Bronchial epithelial cell (primary cell): Measurements from ENCODE around the gene TBCEL. TPM values are rescaled to one million over a fixed set of nuclear protein-coding genes. Genes with fewer than 3 reads are reported as not detected.

Experiments used
- DNase-seq: peaks from one replicate; pipeline ENCODE4 v3.0.0-alpha.2; 2010; ENCODE audit warnings: low read depth
- FAIRE-seq: peaks from 2 replicates; lab custom pipeline; 2011; peaks lifted over from hg19 to GRCh38; lab: Jason Lieb, UNC
- H3K27me3 ChIP-seq: 2 replicates; pipeline ENCODE4 v1.5.1; 2011; ENCODE audit warnings: low read length; ENCODE audit not compliant: control insufficient read depth, insufficient read depth
- H3K36me3 ChIP-seq: 2 replicates; pipeline ENCODE4 v1.5.1; 2011; ENCODE audit warnings: low read length; ENCODE audit not compliant: control insufficient read depth, insufficient read depth
- H3K4me3 ChIP-seq: 2 replicates; pipeline ENCODE4 v1.5.1; 2011; ENCODE audit warnings: mild to moderate bottlenecking, low read depth, low read length, control low read depth
- CTCF ChIP-seq: IDR thresholded peaks from 2 replicates; pipeline ENCODE4 v1.5.1; 2011; ENCODE audit warnings: mild to moderate bottlenecking, moderate library complexity, low read length, control low read depth, inconsistent platforms; ENCODE audit not compliant: insufficient read depth, severe bottlenecking
- total RNA-seq: library from RNA; depleted of rRNA; stranded (reverse); fragments of >200 nt; gene quantifications from 2 replicates; pipeline ENCODE4 v1.2.1, GENCODE V29; 2014

TBCEL gene
- total RNA-seq, 1 donor from 2014 or later = 15.0 TPM

DNA sequence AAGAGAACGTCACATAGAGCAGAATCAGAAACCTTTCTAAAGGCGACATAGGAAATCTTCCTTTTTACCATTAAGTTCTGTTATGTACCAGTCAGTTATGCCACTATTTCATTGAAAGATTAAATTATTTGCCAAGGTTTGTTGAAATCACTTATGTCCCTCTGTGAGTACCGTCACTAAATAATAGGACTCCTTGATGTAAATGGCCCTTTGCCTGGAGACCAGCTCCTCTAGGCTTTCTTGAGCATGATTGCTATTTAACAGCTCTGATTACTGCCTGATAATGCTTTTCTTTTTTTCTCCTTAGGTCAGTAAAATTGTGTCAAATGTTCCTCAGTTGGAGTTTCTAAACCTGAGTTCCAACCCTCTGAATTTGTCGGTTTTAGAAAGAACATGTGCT, 29.3 kb downstream of the TBCEL start:
- H3K36me3 ChIP-seq = peaks cover 1% of the 10 kb centered on the region
- FAIRE-seq (no peak), DNase-seq (no peak)
- no peak for TF ChIP-seq CTCF
- H3K27me3 ChIP-seq = no peaks in the 10 kb centered on the region
- no peak overlapping the region for H3K4me3 ChIP-seq

DNA sequence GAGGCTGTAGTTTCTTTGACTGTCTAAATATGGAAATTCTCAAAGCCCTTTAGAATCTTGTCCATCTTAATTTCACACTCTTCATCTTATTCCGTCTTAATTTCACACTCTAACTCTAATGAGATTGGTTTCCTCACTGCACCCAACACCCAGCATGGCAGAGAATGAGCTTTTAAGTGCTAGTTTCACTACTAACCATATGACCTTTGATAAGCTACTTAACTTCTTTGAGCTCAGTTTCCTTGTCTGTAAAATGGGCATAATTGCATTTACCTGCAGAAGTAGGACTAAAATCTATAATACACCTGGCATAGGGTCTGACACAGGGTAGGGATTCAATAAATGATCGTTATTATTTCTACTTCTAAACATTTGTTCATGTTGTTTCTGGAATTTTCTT, 30.4 kb downstream of the TBCEL start:
- no peak overlapping the region for H3K4me3 ChIP-seq
- DNase-seq = no peak
- no peak for FAIRE-seq
- H3K36me3 ChIP-seq = peaks cover 1% of the 10 kb centered on the region
- TF ChIP-seq CTCF = no peak
- H3K27me3 ChIP-seq = no peaks in the 10 kb centered on the region

GRCh38 chr11:121055076-121055475, 31.2 kb downstream of the TBCEL start:
- DNase-seq (peak; percentile 68), FAIRE-seq (no peak)
- peaks cover 1% of the 10 kb centered on the region for H3K36me3 ChIP-seq
- H3K27me3 ChIP-seq = no peaks in the 10 kb centered on the region
- TF ChIP-seq CTCF = no peak
- H3K4me3 ChIP-seq = no peak overlapping the region

DNA sequence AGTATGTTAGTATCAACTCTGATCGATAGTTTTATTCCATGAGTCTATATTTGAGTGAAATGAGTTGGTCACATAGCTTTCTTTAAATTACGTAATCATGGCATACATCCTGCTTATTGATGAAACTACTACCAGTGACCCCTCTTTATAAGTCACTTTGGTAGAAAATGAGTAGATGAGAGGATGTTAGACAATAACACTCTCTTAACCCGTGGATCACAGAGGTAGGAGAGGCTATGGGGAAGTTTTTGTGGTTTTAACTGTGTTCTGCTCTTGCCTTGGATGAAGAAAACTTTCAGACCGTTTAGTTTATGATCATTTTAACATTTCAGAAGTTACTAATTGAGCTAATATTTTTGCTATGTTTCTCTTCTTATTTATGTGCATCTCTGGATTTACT, 34.0 kb downstream of the TBCEL start:
- no peak for TF ChIP-seq CTCF
- Histone ChIP-seq H3K36me3 (peaks cover 2% of the 10 kb centered on the region), H3K27me3 (no peaks in the 10 kb centered on the region), H3K4me3 (no peak overlapping the region)
- DNase-seq (no peak), FAIRE-seq (no peak)

DNA sequence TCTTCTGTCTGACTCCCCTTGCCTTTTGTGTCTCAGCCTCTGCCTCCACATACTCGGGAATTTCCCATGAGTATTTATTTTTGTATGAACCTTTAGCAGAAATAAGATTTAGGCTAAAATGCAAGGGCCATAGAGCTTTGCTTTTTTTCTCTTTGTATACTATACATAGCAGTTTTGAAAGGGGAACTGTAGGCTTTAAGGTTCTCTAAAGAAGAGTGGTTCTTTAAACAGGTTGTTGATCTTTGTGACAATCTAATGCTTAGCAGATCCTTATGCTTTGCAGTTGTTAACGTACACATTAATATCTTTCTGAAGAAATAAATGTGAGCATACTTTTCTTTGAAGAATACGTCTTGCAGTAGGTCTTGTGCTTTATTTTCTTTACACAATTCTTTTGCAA, 35.0 kb downstream of the TBCEL start:
- TF ChIP-seq CTCF = no peak
- DNase-seq (no peak), FAIRE-seq (no peak)
- Histone ChIP-seq H3K36me3 (peaks cover 2% of the 10 kb centered on the region), H3K4me3 (no peak overlapping the region), H3K27me3 (no peaks in the 10 kb centered on the region)

DNA sequence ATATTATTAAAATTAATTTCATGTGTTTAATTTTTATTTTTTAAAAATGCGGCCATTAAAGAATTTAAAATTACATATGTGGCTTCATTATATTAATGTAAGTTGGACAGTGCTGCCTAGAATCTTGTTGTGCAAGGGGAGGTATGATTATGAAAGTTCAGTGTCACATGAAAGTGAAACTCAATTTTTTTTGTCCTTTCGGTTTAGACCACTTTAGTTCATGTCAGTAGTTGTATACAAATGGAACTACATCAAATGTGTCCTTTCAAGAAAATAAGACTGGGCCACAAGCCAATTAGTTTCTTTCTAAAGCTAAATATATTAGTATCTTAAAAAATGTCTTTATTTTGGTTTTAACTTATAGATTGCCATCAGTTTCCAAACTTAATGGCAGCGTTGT, 35.7 kb downstream of the TBCEL start:
- Histone ChIP-seq H3K27me3 (no peaks in the 10 kb centered on the region), H3K36me3 (peaks cover 2% of the 10 kb centered on the region), H3K4me3 (no peak overlapping the region)
- no peak for FAIRE-seq
- no peak for TF ChIP-seq CTCF
- no peak for DNase-seq
